Sigmoid colon (tissue), 4 donors: ENCODE data around the gene ZNF548.

Experiments used
- CTCF ChIP-seq, 4 experiments: fragments of 450-650 bp in 3 of 4; fragments of 200-600 bp in 1 of 4; IDR thresholded peaks; one replicate each; pipeline ENCODE4 v1.5.1; 2016 to 2019; ENCODE audit warnings: antibody characterized with exemption in 4 of 4, mild to moderate bottlenecking in 3 of 4, moderate library complexity in 2 of 4
- EP300 ChIP-seq, 4 donors: sonication (generic); formaldehyde crosslinking; IDR thresholded peaks; one replicate each; pipeline ENCODE4 v1.6.1; 2017; ENCODE audit warnings: antibody characterized with exemption in 4 of 4
- POLR2A ChIP-seq, 2 donors: fragments of 450-650 bp; IDR thresholded peaks; one replicate each; pipeline ENCODE4 v1.6.1; 2016; ENCODE audit warnings: antibody characterized with exemption in 2 of 2, mild to moderate bottlenecking in 2 of 2, moderate library complexity in 2 of 2

- TF ChIP-seq CTCF (IDR thresholded peaks at IDR 0.05): no peak
- peak in 1 of 2 donors; percentile 59 for TF ChIP-seq POLR2A (IDR thresholded peaks at IDR 0.05)
- TF ChIP-seq EP300 (IDR thresholded peaks at IDR 0.05): peak in 2 of 4 donors; percentile 55 to 97
Measured at GRCh38 chr19:57362997-57363687, 26.5 kb upstream of the ZNF548 start, which contains the start of the genes TRAPPC2B and ZNF547.
